ENCODE results near the gene KANTR.

DNA sequence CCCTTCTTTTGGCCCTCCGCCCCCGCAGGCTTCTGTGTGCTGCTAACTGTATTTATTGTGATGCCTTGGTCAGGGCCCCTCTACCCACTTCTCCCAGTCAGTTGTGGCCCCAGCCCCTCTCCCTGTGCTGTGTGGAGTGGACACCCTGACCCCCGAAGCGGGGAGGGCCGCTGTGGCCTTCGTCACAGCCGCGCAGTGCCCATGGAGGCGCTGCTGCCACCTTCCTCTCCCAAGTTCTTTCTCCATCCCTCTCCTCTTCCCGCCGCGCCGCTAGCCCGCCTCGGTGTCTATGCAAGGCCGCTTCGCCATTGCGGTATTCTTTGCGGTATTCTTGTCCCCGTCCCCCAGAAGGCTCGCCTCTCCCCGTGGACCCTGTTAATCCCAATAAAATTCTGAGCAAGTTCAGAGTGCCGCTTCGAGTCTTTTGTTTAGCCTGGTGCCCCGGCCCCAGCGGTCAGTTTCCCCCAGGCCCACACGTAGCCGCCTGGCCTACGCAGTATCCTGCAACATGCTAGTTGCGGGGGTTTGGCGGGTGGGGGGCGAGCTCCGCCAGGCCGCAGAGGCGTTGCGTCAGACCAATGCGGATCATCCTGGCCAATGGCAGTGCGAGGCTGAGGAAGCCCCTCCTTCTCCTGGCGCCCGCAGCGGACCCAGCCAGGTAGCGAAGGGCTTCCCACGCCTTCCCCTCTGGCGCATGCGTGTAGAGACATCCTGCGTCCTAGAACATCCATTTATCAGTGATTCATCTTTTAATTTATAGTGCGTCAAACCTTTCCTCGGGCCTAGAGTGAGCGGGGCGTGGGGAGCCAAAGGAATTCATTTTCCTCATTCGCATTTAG, 5.6 kb upstream of the KANTR start:
- TF ChIP-seq, protein P1, sequence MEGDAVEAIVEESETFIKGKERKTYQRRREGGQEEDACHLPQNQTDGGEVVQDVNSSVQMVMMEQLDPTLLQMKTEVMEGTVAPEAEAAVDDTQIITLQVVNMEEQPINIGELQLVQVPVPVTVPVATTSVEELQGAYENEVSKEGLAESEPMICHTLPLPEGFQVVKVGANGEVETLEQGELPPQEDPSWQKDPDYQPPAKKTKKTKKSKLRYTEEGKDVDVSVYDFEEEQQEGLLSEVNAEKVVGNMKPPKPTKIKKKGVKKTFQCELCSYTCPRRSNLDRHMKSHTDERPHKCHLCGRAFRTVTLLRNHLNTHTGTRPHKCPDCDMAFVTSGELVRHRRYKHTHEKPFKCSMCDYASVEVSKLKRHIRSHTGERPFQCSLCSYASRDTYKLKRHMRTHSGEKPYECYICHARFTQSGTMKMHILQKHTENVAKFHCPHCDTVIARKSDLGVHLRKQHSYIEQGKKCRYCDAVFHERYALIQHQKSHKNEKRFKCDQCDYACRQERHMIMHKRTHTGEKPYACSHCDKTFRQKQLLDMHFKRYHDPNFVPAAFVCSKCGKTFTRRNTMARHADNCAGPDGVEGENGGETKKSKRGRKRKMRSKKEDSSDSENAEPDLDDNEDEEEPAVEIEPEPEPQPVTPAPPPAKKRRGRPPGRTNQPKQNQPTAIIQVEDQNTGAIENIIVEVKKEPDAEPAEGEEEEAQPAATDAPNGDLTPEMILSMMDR (IDR thresholded peaks at IDR 0.05), result no peak
- peak in 1 of 2 donors; percentile 38 for TF ChIP-seq POLR2A (IDR thresholded peaks at IDR 0.05)
